NCI-H2196 treated with DMSO at 0.1 percent for 48 hours (cell line): ENCODE results near the gene RBP5.
"Not testable (repeated sequence)": the region's sequence is repeated elsewhere in the genome, so short reads cannot be mapped to it uniquely, and the experiment has no call there.

ENCODE experiments used
- DNase-seq: peaks from one replicate; lab custom pipeline; 2025; ENCODE audit not compliant: unreplicated experiment; lab: John Stamatoyannopoulos, UW

Gene RBP5

DNA sequence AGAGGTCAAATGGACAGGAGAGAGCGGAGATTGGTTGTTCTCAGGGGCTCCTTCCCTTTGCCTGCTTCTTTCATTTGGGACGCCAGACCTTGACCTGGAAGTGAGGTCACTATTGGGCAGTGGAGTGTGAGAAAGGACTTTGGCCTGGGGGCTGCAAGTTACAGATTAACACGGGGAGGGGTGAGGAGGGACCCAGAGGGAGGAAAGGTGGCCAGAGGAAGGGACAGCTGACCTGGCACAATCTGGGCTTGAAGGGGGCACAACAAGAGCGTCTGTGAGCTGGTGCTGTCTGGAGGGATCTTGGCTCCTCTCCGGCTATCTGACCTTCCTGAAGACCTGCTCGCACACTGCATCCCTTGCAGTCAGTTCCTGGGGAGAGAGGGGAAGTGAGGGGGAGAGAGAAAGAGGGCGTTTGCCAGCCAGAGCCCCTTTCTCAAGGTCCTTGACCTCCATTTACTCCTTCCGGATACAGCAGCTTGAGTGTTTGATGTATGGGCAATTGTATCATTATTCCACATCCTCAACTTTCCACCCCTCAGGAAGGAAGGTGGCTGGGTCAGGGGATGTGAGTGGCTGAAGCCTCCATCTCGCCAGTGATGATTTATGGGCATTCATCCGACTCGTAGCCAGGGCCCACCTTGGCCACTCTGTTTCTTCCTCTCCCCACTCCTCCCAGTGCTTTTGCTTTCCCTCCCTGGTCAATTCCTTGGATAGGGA lies 4.7 kb downstream of the RBP5 start:
- no peak for DNase-seq

DNA sequence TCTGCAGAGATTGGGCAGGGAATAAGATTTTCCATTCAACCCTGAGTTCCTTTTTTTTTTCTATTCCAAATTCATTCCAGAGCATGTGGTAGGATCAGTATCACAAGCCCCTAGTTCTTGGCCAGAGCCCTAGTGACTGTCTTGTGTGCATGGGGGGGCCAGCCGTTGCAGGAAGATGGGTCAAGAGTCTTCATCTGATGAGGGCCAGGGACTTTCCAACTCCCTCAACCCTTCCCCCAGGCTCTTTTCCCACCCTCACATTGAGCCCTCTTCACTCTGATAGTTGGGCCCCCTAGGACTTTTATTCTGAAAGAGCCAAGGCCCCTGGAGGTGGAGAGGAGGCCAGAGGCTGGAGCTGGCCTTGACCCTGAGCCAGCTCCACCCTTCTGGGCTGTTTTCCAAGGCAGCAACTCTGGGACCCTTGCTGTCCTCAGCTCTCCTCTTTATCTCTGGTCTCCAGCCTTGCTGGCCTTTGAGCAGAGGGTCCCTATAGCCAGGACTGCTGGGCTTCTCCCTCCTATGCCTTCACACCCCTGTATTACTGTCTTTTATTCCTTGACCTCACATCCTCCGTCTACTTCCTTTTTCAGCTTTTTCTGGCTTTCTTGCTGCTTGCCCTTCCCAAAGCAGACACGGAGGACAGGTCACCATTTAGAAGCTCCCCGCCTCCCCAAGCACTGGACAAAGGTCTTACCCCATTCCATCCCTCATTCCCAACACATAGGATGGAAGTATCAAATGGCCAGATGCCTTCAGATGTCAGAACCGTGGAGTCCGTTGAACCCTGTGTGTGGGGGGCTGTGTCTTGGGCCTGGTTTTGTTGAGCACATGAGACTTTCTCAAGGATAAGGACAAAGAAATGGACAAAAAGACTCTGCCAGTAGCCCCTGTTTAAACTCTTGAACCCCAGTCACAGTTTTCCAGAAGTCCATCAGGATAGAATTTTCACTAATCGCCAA lies 5.6 kb downstream of the RBP5 start:
- DNase-seq, result no peak

DNA sequence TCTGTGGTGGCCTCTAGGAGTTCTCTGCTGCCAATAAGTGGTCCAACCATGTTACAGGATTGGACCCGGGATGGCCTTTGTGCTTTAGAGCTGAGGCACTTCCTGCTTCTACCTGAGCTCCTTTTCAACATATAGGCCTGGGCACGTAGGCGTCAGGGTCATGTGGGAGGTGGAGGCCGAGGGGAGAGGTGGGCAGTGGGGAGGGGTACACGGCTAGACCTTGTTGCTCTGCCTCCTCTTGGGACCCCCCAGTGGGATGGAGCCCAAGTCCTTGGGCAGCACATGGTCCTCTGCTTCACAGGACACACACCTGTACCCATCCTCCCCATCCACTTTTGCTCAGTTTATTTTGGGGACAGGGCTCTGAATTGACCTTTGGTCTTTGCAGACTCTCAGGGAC lies 7.4 kb downstream of the RBP5 start:
- DNase-seq, result no peak

DNA sequence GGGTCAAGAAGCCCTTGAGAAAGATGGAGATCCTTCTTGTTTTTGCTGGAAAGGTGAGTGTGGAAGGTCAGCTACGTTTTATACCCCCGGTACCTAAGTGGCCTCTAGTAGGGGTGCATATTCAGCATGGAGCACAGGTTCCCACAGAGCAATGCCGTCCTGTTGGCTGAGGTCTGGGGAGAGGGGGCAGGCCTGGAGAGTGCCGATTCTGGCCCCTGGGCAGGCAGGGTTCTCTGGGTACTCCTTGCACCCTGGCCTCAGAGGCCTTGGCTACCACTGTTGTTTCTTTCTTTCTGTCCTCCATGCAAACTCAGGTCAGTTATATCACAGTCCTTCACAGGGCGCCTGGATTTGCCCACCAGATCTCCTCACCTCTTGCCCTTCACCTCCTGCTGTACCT lies 8.5 kb downstream of the RBP5 start:
- DNase-seq, result no peak

DNA sequence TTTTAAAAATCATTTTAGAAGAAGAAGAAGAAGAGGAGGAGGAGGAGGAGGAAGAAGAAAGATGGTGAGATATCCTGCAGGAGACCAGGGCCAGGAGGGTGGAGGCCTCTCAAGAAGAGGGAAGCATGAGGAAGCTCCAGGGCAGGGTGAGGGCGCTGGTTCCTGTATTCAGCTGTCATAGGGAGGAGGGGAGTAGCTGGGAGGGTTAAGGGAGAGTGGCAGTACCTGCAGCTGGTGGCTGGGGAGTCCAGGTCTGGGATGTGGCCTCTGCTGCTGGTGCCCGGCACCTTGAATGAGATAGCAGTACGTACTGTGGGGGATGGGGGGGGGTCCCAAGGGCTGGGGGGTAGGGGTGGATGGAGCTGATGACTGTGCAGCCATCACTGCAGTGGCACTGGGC lies 9.8 kb downstream of the RBP5 start:
- no peak for DNase-seq

- DNase-seq, result no peak
Observed at GRCh38 chr12:7117670-7118069, 11.0 kb downstream of the RBP5 start.

DNA sequence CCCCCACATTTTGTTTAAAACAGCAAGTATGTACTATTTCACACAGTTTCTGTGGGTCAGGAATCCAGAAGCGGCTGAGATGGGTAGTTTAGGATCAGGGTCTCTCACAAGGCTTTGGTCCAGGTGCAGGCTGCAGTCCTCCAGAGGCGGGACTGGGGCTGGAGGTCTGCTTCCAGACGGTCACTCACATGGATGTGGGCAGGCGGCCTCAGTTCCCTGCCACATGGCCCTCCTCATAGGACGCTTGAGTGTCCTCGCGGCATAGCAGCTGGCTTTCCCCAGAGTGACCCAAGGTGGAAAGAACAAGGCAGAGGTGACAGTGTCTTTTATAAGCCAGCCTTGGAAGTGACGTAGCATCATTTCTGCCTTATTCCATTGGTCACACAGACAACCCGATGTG lies 11.8 kb downstream of the RBP5 start:
- DNase-seq, result no peak

DNA sequence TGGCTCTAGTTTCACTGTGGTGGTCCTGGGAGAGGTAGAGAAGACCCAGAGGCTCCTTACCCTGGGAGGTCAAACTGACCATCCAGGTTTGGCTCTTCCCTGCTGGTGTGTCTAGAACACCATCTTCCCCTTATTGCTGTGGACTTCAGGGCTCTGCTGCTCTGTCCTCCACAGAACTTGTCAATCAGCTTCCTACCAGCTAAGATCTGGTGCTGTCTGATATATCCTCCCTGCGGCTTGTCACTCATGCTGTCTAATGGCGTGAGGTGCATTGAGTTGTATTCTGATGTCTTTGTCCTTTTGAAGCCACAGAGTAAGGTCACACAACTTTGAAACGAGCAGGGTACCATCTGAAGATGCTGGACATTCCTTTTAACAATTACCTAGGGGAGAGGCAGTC lies 12.5 kb downstream of the RBP5 start:
- DNase-seq, result no peak

GRCh38 chr12:7114851-7115250 lies 13.8 kb downstream of the RBP5 start:
- DNase-seq, result no peak

DNA sequence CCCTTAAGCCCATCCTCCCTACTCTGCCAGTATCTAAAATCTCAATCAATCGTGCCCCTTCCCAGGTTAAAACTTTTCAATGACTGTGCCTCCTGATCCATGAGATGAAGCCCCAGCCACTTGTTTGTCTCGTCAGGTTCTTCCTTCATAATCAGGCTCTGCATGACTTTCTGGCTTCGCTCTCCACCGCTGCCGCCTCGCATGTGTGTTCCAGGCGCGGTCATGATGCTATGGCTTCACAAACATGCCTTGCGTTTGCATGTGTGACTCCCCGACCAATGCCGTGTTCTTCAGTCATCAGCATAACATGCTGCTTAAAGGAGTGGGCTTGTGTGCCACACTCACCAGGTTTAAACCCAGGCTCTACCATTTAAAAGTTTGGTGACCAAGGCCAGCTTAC lies 14.7 kb downstream of the RBP5 start:
- DNase-seq, result no peak

GRCh38 chr12:7113389-7113871 lies 15.3 kb downstream of the RBP5 start:
- DNase-seq, result no peak

- no peak for DNase-seq
Observed at GRCh38 chr12:7112041-7112440, 16.6 kb downstream of the RBP5 start.

GRCh38 chr12:7110661-7111060 lies 18.0 kb downstream of the RBP5 start:
- DNase-seq, result no peak

DNA sequence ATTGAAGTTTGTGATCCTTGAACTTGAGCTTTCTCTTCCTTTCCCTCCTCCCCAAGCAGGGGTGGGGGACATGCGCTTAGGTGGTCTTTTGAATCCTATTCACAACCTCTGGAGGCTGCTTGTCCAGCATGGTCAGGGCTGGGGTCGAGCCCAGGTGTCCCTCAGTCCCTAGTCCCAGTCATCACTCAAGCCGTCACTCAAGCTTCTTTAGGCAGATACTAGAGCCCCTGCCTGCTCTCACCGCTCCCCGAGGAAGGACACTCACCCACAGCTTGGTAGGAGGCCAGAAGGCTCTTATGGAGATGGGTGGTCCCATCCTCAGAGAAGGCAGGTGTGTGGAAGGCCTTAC lies 19.1 kb downstream of the RBP5 start:
- DNase-seq, result no peak

DNA sequence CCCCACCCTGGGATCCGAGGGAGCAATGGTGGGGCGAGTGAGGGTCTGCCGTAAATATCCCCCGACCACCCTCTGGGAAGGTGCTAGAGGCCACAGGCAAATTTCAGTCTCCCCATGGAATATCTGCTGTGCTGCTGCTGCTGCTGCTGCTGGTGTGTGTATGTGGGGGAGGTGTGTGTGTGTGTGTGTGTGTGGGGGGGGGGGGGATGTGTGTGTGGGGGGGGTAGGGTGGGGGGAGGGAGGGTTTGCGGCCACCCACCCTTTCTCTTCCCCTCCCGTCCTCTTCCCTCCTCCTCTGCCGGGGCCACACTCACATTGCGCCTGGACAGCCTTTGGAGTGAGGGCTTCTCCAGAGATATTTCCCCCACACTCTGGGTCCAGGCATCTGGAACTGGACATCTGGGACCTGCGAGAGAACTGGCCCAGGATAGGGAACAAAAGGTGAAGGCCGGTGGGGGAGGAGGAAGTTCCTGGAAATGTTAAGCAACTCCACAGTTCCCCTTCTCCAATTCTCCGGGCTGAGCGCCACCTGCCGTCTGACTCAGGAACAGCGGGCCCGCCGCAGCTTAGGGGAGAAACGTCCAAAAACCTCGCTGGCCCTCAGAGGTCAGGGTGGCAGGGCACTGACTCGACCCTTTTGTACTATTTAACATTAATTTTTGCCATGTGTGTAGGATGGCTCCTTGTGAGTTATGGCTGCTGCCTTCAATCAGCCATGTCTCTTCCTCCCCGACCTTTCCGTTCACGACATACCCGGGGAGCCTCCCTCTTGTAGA lies 19.7 kb downstream of the RBP5 start, which contains the start of gene C1RL:
C1RL (minus strand) TSS at position 419 of the 776 bp plus-strand sequence; CDS start at position 385, 34 bp downstream.
- peak; percentile 28 for DNase-seq

DNA sequence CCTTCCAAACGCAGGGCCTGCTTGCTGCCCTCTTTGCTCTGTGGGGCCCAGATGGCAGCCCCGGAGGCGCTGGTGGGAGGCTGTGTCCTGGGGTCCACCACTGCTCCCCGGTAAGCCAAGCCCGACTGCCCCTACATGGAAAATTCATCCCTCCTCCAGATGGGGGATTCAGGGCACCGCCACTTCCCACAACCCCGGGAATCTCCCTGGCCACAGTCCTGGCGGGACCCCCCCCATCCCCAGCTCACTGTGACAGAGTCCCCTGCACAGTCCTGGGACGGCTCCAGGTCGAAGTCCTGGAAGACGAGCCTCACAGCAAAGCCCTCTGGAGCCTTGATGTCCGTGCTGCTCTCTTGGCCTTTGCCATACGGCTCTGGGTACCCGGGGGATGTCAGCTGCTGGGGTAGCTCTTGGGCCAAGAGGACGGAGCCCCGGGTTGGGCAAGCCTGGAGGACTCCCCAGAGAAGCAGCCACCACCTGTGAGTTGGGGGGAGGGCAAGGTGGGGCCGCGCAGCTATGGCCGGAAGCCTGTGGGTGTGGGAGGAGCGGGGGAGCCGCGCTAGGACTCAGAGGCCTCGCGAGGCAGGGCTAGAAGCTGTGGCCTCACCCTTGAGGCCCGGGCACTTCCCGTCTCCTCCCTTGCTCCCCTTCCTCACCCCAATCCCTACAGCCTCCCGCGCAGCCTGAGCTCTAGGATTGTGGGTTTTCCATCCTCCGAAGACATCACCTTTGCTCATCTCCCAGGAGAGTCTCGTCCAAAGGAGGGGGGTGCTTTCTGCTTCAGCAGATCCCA lies 20.5 kb downstream of the RBP5 start:
- no peak for DNase-seq

- DNase-seq, result no peak
Observed at GRCh38 chr12:7107636-7108002, 21.1 kb downstream of the RBP5 start.

DNA sequence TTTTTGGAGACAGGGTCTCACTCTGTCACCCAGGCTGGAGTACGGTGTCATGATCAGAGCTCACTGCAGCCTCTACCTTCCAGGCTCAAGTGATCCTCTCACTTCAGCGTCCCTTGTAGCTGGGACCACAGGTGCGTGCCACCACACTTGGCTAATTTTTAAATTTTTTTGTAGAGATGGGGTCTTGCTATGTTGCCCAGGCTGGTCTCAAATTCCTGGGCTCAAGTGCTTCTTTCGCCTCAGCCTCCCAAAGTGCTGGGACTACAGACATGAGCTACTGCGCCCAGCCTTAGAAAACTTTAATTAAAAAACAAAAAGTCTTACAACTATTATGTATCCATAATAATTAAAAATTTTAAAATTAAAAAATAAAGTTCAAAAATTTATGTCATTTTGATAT lies 21.5 kb downstream of the RBP5 start:
- DNase-seq, result not testable (repeated sequence)

- no peak for DNase-seq
Observed at GRCh38 chr12:7106082-7106481, 22.6 kb downstream of the RBP5 start.

DNA sequence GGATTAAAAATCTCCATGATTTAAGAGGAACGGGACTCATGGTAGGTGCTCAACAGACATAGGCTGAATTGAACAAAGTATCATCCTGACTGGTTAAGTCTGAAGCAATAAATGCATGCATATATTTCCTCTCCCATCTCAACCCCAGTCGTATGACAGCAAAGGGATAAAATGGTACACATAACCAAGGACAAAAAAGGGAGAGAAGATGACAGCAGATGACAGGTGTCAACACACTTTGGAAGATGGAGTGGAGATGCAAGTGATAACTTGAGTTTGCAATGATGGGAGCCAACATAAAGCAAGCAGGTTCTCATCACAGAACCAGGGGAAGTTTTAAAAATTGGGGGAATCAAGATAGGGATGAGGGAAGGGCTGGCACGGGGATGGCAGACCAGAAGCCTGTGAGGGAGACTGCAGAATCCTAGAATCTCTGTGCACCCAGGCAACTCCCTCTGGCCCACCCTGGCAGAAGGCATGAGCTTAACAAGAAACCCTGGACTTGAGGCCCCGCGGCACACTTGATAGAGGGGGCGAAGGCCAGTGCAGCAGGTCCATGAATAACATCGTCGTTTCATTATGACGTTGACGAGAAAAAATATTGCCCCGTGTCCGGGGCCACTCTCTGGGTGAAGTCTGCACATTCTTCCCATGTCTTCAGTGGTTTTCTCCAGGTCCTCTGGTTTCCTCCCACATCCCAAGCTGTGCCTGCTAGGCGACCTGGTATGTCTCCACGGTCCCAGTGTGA lies 24.7 kb downstream of the RBP5 start:
- no peak for DNase-seq
